Liver (tissue), 9 donors: ENCODE data around the gene LRRC27. TPM values are rescaled to one million over a fixed set of nuclear protein-coding genes. Genes with fewer than 3 reads are reported as not detected.

Experiments
- DNase-seq: peaks from one replicate; pipeline ENCODE4 v3.0.0-alpha.2; 2017; ENCODE audit warnings: low spot score
- H3K27ac ChIP-seq, 2 donors: one replicate each; pipeline ENCODE4 v1.7.0; 2013; ENCODE audit warnings: inconsistent platforms in 2 of 2, low read length in 2 of 2, control low read depth in 1 of 2, low read depth in 1 of 2, mild to moderate bottlenecking in 1 of 2
- H3K27me3 ChIP-seq, 4 donors: one replicate each; pipeline versions ENCODE4 v1.6.1 to v1.7.0; 2013; ENCODE audit warnings: low read length in 3 of 4, inconsistent platforms in 1 of 4, mild to moderate bottlenecking in 1 of 4, moderate library complexity in 1 of 4; ENCODE audit not compliant: control insufficient read depth in 4 of 4, insufficient read depth in 4 of 4
- H3K36me3 ChIP-seq, 4 donors: one replicate each; pipeline versions ENCODE4 v1.6.1 to v1.7.0; 2013; ENCODE audit warnings: low read length in 3 of 4, mild to moderate bottlenecking in 3 of 4, low read depth in 1 of 4, moderate library complexity in 1 of 4; ENCODE audit not compliant: control insufficient read depth in 4 of 4, insufficient read depth in 3 of 4
- H3K4me1 ChIP-seq, 4 donors: one replicate each; pipeline versions ENCODE4 v1.6.1 to v1.7.0; 2013; ENCODE audit warnings: low read length in 3 of 4, mild to moderate bottlenecking in 3 of 4, moderate library complexity in 1 of 4; ENCODE audit not compliant: control insufficient read depth in 4 of 4, insufficient read depth in 4 of 4
- H3K4me3 ChIP-seq, 3 donors: one replicate each; pipeline versions ENCODE4 v1.6.1 to v1.7.0; 2013; ENCODE audit warnings: low read length in 3 of 3, control low read depth in 1 of 3, low read depth in 1 of 3, mild to moderate bottlenecking in 1 of 3
- H3K9ac ChIP-seq, 2 donors: one replicate each; pipeline ENCODE4 v1.7.0; 2013; ENCODE audit warnings: low read length in 2 of 2, mild to moderate bottlenecking in 2 of 2, moderate library complexity in 2 of 2, control low read depth in 1 of 2, low read depth in 1 of 2
- H3K9me3 ChIP-seq, 4 donors: one replicate each; pipeline versions ENCODE4 v1.6.1 to v1.7.0; 2013; ENCODE audit warnings: low read length in 3 of 4; ENCODE audit not compliant: control insufficient read depth in 4 of 4
- ATF3 ChIP-seq: IDR thresholded peaks from 2 replicates; pipeline ENCODE4 v1.6.1; 2016; ENCODE audit warnings: antibody characterized with exemption
- CTCF ChIP-seq: fragments of 150-350 bp; IDR thresholded peaks from 2 replicates; pipeline ENCODE4 v1.5.1; 2017; ENCODE audit warnings: improper control_type of control experiment, low read depth, low read length; ENCODE audit not compliant: missing input control
- EGR1 ChIP-seq, 2 donors: IDR thresholded peaks; 2 replicates each; pipeline ENCODE4 v1.6.1; 2016 to 2018; ENCODE audit warnings: antibody characterized with exemption in 2 of 2, low read depth in 2 of 2
- FOXA1 ChIP-seq: IDR thresholded peaks from 2 replicates; pipeline ENCODE4 v1.6.1; 2016; ENCODE audit warnings: antibody characterized with exemption
- FOXA2 ChIP-seq: IDR thresholded peaks from 2 replicates; pipeline ENCODE4 v1.6.1; 2016; ENCODE audit warnings: antibody characterized with exemption
- GABPA ChIP-seq, 2 donors: IDR thresholded peaks in 1 of 2; conservative IDR thresholded peaks in 1 of 2; 2 replicates each; pipeline ENCODE4 v1.6.1; 2016; ENCODE audit warnings: antibody characterized with exemption in 2 of 2, mild to moderate bottlenecking in 1 of 2, moderate library complexity in 1 of 2
- HNF4A ChIP-seq, 2 donors: conservative IDR thresholded peaks; 2 replicates each; pipeline ENCODE4 v1.6.1; 2016; ENCODE audit warnings: antibody characterized with exemption in 2 of 2, mild to moderate bottlenecking in 2 of 2
- HNF4G ChIP-seq: IDR thresholded peaks from 2 replicates; pipeline ENCODE4 v1.6.1; 2016; ENCODE audit warnings: antibody characterized with exemption
- JUND ChIP-seq, 2 donors: IDR thresholded peaks; 2 replicates each; pipeline ENCODE4 v1.6.1; 2016; ENCODE audit warnings: antibody characterized with exemption in 2 of 2
- MAX ChIP-seq: IDR thresholded peaks from 2 replicates; pipeline ENCODE4 v1.6.1; 2016; ENCODE audit warnings: antibody characterized with exemption
- NR2F2 ChIP-seq: IDR thresholded peaks from 2 replicates; pipeline ENCODE4 v1.6.1; 2016; ENCODE audit warnings: antibody characterized with exemption
- RAD21 ChIP-seq, 2 donors: IDR thresholded peaks; 2 replicates each; pipeline ENCODE4 v1.6.1; 2016; ENCODE audit warnings: antibody characterized with exemption in 2 of 2, mild to moderate bottlenecking in 2 of 2
- REST ChIP-seq: IDR thresholded peaks from 2 replicates; pipeline ENCODE4 v1.6.1; 2016; ENCODE audit warnings: antibody characterized with exemption, mild to moderate bottlenecking
- RXRA ChIP-seq, 2 donors: IDR thresholded peaks; 2 replicates each; pipeline ENCODE4 v1.6.1; 2017 to 2018; ENCODE audit warnings: antibody characterized with exemption in 2 of 2, mild to moderate bottlenecking in 1 of 2
- SP1 ChIP-seq: IDR thresholded peaks from 2 replicates; pipeline ENCODE4 v1.6.1; 2018; ENCODE audit warnings: antibody characterized with exemption, mild to moderate bottlenecking
- TAF1 ChIP-seq: conservative IDR thresholded peaks from 2 replicates; pipeline ENCODE4 v1.6.1; 2016; ENCODE audit warnings: antibody characterized with exemption, mild to moderate bottlenecking
- YY1 ChIP-seq: IDR thresholded peaks from 2 replicates; pipeline ENCODE4 v1.6.1; 2016; ENCODE audit warnings: antibody characterized with exemption, mild to moderate bottlenecking
- ZBTB33 ChIP-seq: IDR thresholded peaks from 2 replicates; pipeline ENCODE4 v1.6.1; 2016; ENCODE audit warnings: antibody characterized with exemption
- WGBS: extraction: QIAGEN DNeasy Blood & Tissue Kit; methylation state at CpG from one replicate; pipeline ENCODE4 v1.1.7; 2013; 5-methylcytosine and 5-hydroxymethylcytosine counted together
- polyA plus RNA-seq, 2 donors: library from polyadenylated mRNA; stranded (reverse) in 1 of 2; unstranded in 1 of 2; fragments of 200-250 nt in 1 of 2; fragments of >200 nt in 1 of 2; fragmentation: Nextera tagmentation in 1 of 2; extraction: Ambion mirVana in 1 of 2; gene quantifications; one replicate each; pipeline versions ENCODE4 v1.2.1 to v1.2.3, GENCODE V29; 2013 to 2015
- total RNA-seq, 2 donors: library from RNA; depleted of rRNA; stranded (reverse); fragments of >200 nt; gene quantifications; one replicate each; pipeline ENCODE4 v1.2.3, GENCODE V29; 2014
- donor health status: healthy.
- donor health status: healthy.
- donor health status: healthy.
- donor health status: healthy.
- donor health status: healthy.

Gene LRRC27
- total and polyA plus RNA-seq, 4 donors = 1.8 to 2.8 (median 2.6) TPM

GRCh38 chr10:132390921-132391675, 59.1 kb downstream of the LRRC27 start:
- Histone ChIP-seq H3K27me3 (no peaks in the 10 kb centered on the region), H3K9ac (no peak overlapping the region), H3K36me3 (no peaks in the 10 kb centered on the region), H3K9me3 (no peaks in the 10 kb centered on the region), H3K4me1 (peaks cover 0 to 17% (median 6%) of the 10 kb centered on the region in 4 donors), H3K4me3 (no peak overlapping the region), H3K27ac (no peak overlapping the region)
- no peak for TF ChIP-seq CTCF
- no peak for TF ChIP-seq REST
- WGBS = 84% methylated on average over 19 of the region's 19 CpGs
- DNase-seq = no peak

GRCh38 chr10:132391676-132392020, 59.7 kb downstream of the LRRC27 start:
- H3K9me3 ChIP-seq = no peaks in the 10 kb centered on the region
- DNase-seq = no peak
- H3K4me1 ChIP-seq = peaks cover 0 to 17% (median 6%) of the 10 kb centered on the region in 4 donors
- WGBS = 75% methylated on average over 4 of the region's 4 CpGs
- H3K9ac ChIP-seq = no peak overlapping the region
- no peak overlapping the region for H3K4me3 ChIP-seq
- no peak overlapping the region for H3K27ac ChIP-seq
- H3K27me3 ChIP-seq = no peaks in the 10 kb centered on the region
- H3K36me3 ChIP-seq = no peaks in the 10 kb centered on the region
- TF ChIP-seq SP1 (no peak), HNF4G (no peak), RAD21 (IDR thresholded peaks at IDR 0.05) (no peak), YY1 (no peak), FOXA2 (no peak), CTCF (no peak), NR2F2 (no peak), JUND (IDR thresholded peaks at IDR 0.05) (no peak), RXRA (IDR thresholded peaks at IDR 0.05) (no peak), REST (no peak), EGR1 (IDR thresholded peaks at IDR 0.05; ENCODE audit: low read depth in 2 of 2) (no peak), ATF3 (no peak), GABPA (IDR thresholded peaks at IDR 0.05 in 1 of 2, conservative IDR thresholded peaks at IDR 0.05 in 1 of 2) (no peak), FOXA1 (no peak), HNF4A (conservative IDR thresholded peaks at IDR 0.05) (no peak), ZBTB33 (no peak), MAX (no peak), TAF1 (no peak)
